B cell (primary cell): ENCODE results near the gene HIP1. TPM values are rescaled to one million over a fixed set of nuclear protein-coding genes. Genes with fewer than 3 reads are reported as not detected.

Experiments
- ATAC-seq: fragments of 200-7000 bp; cut with Tn5 transposase; one replicate; pipeline ENCODE4 v1.10.0; 2021; ENCODE audit warnings: low read depth, mild to moderate bottlenecking, moderate number of reproducible peaks, moderate library complexity
- CTCF ChIA-PET: fragments of 350-600 bp; sonication (Branson Sonifier 250); formaldehyde crosslinking; loops from one replicate; lab custom pipeline; 2021; ENCODE audit warnings: antibody characterized with exemption, inconsistent platforms; lab: Charles Lee
- POLR2A ChIA-PET: fragments of 350-600 bp; sonication (Branson Sonifier 250); formaldehyde crosslinking; loops from one replicate; lab custom pipeline; 2021; ENCODE audit warnings: antibody characterized with exemption; lab: Charles Lee
- DNase-seq: peaks from one replicate; pipeline ENCODE4 v3.0.0; 2013
- H2AFZ ChIP-seq: 2 replicates; pipeline ENCODE4 v1.6.1; 2012; ENCODE audit warnings: mild to moderate bottlenecking, low read depth, low read length; ENCODE audit not compliant: insufficient read depth, poor library complexity, severe bottlenecking
- H3K27ac ChIP-seq, 2 donors: 1 replicate in 1 of 2; 2 replicates in 1 of 2; pipeline ENCODE4 v1.5.1; 2012 to 2013; ENCODE audit warnings: low read length in 2 of 2, mild to moderate bottlenecking in 2 of 2, moderate library complexity in 1 of 2
- H3K27me3 ChIP-seq, 4 experiments: fragments of 200-600 bp in 1 of 4; sonication (generic) in 1 of 4; replicated peaks in 1 of 4; 1 replicate in 2 of 4; 2 replicates in 2 of 4; pipeline versions ENCODE4 v1.6.1 to v1.7.0; 2013 to 2016; ENCODE audit warnings: low read length in 3 of 4, mild to moderate bottlenecking in 2 of 4, mixed read lengths in 1 of 4, moderate library complexity in 1 of 4; ENCODE audit not compliant: insufficient read depth in 4 of 4, control insufficient read depth in 3 of 4; ENCODE audit errors: control extremely low read depth in 1 of 4
- H3K36me3 ChIP-seq, 2 experiments: replicated peaks in 1 of 2; 1 replicate in 1 of 2; 2 replicates in 1 of 2; pipeline versions ENCODE4 v1.6.1 to v1.7.1; 2013; ENCODE audit warnings: low read length in 1 of 2; ENCODE audit not compliant: insufficient read depth in 2 of 2, control insufficient read depth in 1 of 2; ENCODE audit errors: control extremely low read depth in 1 of 2, extremely low read depth in 1 of 2
- H3K4me1 ChIP-seq, 2 donors: fragments of 200-600 bp in 1 of 2; sonication (generic) in 1 of 2; 1 replicate in 1 of 2; 2 replicates in 1 of 2; pipeline versions ENCODE4 v1.5.1 to v1.6.1; 2013 to 2017; ENCODE audit warnings: low read length in 2 of 2; ENCODE audit not compliant: control insufficient read depth in 2 of 2, insufficient read depth in 2 of 2
- H3K4me2 ChIP-seq: replicated peaks from 2 replicates; pipeline ENCODE3; 2012; ENCODE audit warnings: mild to moderate bottlenecking, low read depth, low read length; ENCODE audit not compliant: poor library complexity, severe bottlenecking
- H3K4me3 ChIP-seq, 5 experiments: fragments of 200-600 bp in 1 of 5; sonication (generic) in 1 of 5; 1 replicate in 3 of 5; 2 replicates in 2 of 5; pipeline versions ENCODE4 v1.5.1 to v1.7.0; 2011 to 2016; ENCODE audit warnings: low read length in 4 of 5, mild to moderate bottlenecking in 4 of 5, low read depth in 2 of 5, control low read depth in 1 of 5, moderate library complexity in 1 of 5; ENCODE audit not compliant: insufficient read depth in 1 of 5; ENCODE audit errors: control extremely low read depth in 1 of 5, extremely low read depth in 1 of 5
- H3K79me2 ChIP-seq: fragments of 200-600 bp; sonication (generic); one replicate; pipeline ENCODE4 v1.6.0; 2016; ENCODE audit warnings: low read length; ENCODE audit not compliant: control insufficient read depth, insufficient read depth
- H3K9ac ChIP-seq: fragments of 200-600 bp; sonication (generic); 2 replicates; pipeline ENCODE4 v1.6.1; 2017; ENCODE audit warnings: mild to moderate bottlenecking, low read length, moderate library complexity
- H3K9me3 ChIP-seq, 3 donors: one replicate each; pipeline versions ENCODE4 v1.6.1 to v1.7.1; 2013; ENCODE audit warnings: low read length in 2 of 3; ENCODE audit not compliant: control insufficient read depth in 2 of 3, insufficient read depth in 1 of 3; ENCODE audit errors: control extremely low read depth in 1 of 3
- H4K20me1 ChIP-seq: 2 replicates; pipeline ENCODE4 v1.6.0; 2012; ENCODE audit warnings: mild to moderate bottlenecking, low read length; ENCODE audit not compliant: insufficient read depth, control insufficient read depth, poor library complexity, severe bottlenecking
- H3K27ac Mint-ChIP-seq: one replicate; pipeline ENCODE4 v1.8.0; 2021; ENCODE audit warnings: mixed read lengths
- H3K27me3 Mint-ChIP-seq: one replicate; pipeline ENCODE4 v1.8.0; 2021; ENCODE audit warnings: mixed read lengths
- H3K4me1 Mint-ChIP-seq: one replicate; pipeline ENCODE4 v1.8.0; 2021; ENCODE audit warnings: mixed read lengths
- H3K4me3 Mint-ChIP-seq: one replicate; pipeline ENCODE4 v1.8.0; 2021; ENCODE audit warnings: mixed read lengths
- H3K9me3 Mint-ChIP-seq: one replicate; pipeline ENCODE4 v1.8.0; 2022; ENCODE audit warnings: mixed read lengths; ENCODE audit not compliant: insufficient read depth
- EZH2 ChIP-seq: IDR thresholded peaks from 2 replicates; pipeline ENCODE4 v1.6.1; 2012; ENCODE audit warnings: borderline replicate concordance, low read depth, mild to moderate bottlenecking, moderate library complexity, low read length; ENCODE audit not compliant: insufficient read depth, poor library complexity, severe bottlenecking
- WGBS: methylation state at CpG from one replicate; pipeline ENCODE4 v1.1.5; 2013; ENCODE audit warnings: missing lambda C conversion rate; ENCODE audit not compliant: insufficient coverage; 5-methylcytosine and 5-hydroxymethylcytosine counted together
- intact Hi-C: fragments of 100-400 bp; cut with micrococcal nuclease; formaldehyde crosslinking; loops from one replicate; pipeline ENCODE4 v1.10.0; 2022
- polyA plus RNA-seq: library from polyadenylated mRNA; depleted of rRNA; stranded (reverse); fragments of >200 nt; gene quantifications from 2 replicates; pipeline ENCODE4 v1.2.3, GENCODE V29; 2012
- total RNA-seq, 2 donors: library from RNA; stranded (reverse); fragments of 120-200 nt in 1 of 2; gene quantifications; 1 replicate in 1 of 2; 2 replicates in 1 of 2; pipeline versions ENCODE4 v1.2.3 to v1.2.4, GENCODE V29; 2013 to 2022
- TF ChIP-seq, protein P1 (sequence below): fragments of 200-600 bp; IDR thresholded peaks from one replicate; pipeline ENCODE4 v1.8.0; 2022; ENCODE audit warnings: antibody characterized with exemption, mild to moderate bottlenecking

Gene HIP1
- total and polyA plus RNA-seq, 2 donors (not counting 1 experiment from before 2014, with no cell fraction given), result 6.5 to 16.7 TPM

DNA sequence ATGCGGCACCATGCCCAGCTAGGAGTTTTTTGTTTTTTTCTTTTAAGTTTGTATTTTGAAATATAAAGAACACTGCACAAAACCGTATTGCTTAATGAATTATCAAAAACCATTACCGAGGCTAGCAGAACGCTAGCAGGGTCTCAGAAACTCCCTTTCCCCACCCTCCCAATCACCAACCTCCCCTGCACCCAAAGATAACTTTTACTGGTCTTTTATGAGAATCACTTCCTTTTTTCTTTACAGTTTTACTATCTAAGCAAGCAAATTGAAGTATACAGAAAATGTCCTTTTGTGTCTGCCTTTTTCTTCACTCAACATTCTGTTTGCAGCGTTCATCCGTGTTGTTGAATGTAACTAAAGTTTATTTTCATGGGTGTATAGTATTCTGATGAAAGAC is 13.4 kb downstream of the HIP1 start:
- TF ChIP-seq, protein P1, sequence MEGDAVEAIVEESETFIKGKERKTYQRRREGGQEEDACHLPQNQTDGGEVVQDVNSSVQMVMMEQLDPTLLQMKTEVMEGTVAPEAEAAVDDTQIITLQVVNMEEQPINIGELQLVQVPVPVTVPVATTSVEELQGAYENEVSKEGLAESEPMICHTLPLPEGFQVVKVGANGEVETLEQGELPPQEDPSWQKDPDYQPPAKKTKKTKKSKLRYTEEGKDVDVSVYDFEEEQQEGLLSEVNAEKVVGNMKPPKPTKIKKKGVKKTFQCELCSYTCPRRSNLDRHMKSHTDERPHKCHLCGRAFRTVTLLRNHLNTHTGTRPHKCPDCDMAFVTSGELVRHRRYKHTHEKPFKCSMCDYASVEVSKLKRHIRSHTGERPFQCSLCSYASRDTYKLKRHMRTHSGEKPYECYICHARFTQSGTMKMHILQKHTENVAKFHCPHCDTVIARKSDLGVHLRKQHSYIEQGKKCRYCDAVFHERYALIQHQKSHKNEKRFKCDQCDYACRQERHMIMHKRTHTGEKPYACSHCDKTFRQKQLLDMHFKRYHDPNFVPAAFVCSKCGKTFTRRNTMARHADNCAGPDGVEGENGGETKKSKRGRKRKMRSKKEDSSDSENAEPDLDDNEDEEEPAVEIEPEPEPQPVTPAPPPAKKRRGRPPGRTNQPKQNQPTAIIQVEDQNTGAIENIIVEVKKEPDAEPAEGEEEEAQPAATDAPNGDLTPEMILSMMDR, result no peak
- no peak for TF ChIP-seq EZH2
- Mint-ChIP-seq H3K4me1 (peaks cover 40% of the 10 kb centered on the region), H3K27me3 (no peaks in the 10 kb centered on the region), H3K27ac (peak overlapping the region; percentile 73), H3K4me3 (peak overlapping the region; percentile 51), H3K9me3 (no peaks in the 10 kb centered on the region)
- Histone ChIP-seq H3K79me2 (no peaks in the 10 kb centered on the region), H3K27me3 (no peaks in the 10 kb centered on the region), H3K4me1 (peaks cover 33 to 50% of the 10 kb centered on the region in 2 donors), H3K27ac (no peak overlapping the region), H3K9ac (no peak overlapping the region), H3K9me3 (no peaks in the 10 kb centered on the region), H3K36me3 (no peaks in the 10 kb centered on the region), H3K4me2 (peak overlapping the region; percentile 6), H3K4me3 (no peak overlapping the region), H2AFZ (no peak overlapping the region), H4K20me1 (no peaks in the 10 kb centered on the region)
- CTCF ChIA-PET, result no interaction called here
- WGBS, result no CpG with 5 or more reads among the region's 6 CpGs
- POLR2A ChIA-PET, result interaction anchor here (0.5 kb wide), 1 partner anchor 38 kb away, joined by 4 read pairs; no protein-coding TSS in a partner anchor
- intact Hi-C loops, result no loop called here
- peak; percentile 54 for ATAC-seq
- DNase-seq, result peak; percentile 33

DNA sequence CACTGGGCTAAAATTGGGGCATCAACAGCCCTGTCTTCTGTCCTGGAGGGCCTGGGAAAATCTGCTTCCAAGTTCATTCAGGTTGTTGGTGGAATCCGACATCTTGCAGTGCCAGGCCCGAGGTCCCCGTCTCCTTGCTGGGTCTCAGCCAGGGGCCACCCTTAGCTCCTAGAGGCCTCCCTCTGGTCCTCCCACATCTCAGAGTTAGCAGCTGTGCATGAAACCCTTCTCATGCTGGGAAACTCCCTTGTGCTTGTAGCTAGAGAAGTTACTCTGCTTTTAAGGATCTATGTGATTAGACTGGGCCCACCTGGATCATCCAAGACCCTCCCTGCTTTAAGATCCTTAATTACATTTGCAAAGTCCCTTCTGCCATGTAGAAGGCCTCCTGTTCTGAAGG is 15.3 kb downstream of the HIP1 start:
- Histone ChIP-seq H3K4me1 (peaks cover 22 to 34% of the 10 kb centered on the region in 2 donors), H3K9ac (no peak overlapping the region), H2AFZ (no peak overlapping the region), H3K4me2 (no peak overlapping the region), H3K9me3 (no peaks in the 10 kb centered on the region), H3K36me3 (no peaks in the 10 kb centered on the region), H3K4me3 (no peak overlapping the region), H3K27ac (no peak overlapping the region), H3K27me3 (no peaks in the 10 kb centered on the region), H4K20me1 (no peaks in the 10 kb centered on the region), H3K79me2 (no peaks in the 10 kb centered on the region)
- CTCF ChIA-PET, result no interaction called here
- intact Hi-C loops, result no loop called here
- Mint-ChIP-seq H3K4me3 (no peak overlapping the region), H3K9me3 (no peaks in the 10 kb centered on the region), H3K4me1 (peaks cover 28% of the 10 kb centered on the region), H3K27me3 (no peaks in the 10 kb centered on the region), H3K27ac (no peak overlapping the region)
- DNase-seq (no peak), ATAC-seq (no peak)
- TF ChIP-seq, protein P1, result no peak
- no peak for TF ChIP-seq EZH2
- POLR2A ChIA-PET, result no interaction called here
- WGBS, result 93% methylated on average over 3 of the region's 3 CpGs
